Measurements from ENCODE around the gene IL1RAPL2. TPM values are rescaled to one million over a fixed set of nuclear protein-coding genes. Genes with fewer than 3 reads are reported as not detected.

Gene IL1RAPL2
- total and polyA plus RNA-seq, 2 donors (not counting 3 experiments of a cell fraction or from before 2014, with no cell fraction given), result not detected

DNA sequence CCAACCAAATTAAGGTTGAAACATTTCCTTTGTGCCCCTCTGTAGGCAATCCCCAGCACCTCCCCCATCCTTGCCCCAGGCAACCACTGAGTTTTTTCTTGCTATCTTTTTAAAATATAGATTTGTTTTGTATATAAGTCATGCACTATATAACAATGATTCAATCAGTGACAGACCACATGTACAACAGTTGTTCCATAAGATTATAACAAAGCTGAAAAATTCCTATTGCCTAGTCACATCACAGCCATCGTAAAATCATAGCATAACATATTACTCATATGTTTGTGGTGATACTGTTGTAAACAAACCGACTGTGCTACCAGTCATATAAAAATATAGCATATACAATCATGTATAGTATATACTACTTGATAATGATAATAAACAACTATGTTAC is 1044.4 kb downstream of the IL1RAPL2 start:
- Histone ChIP-seq H2AFZ (ENCODE audit: low read depth, low read length) (no peak overlapping the region), H3K27me3 (ENCODE audit: control insufficient read depth in 2 of 2, insufficient read depth in 2 of 2, low read length in 2 of 2) (no peaks in the 10 kb centered on the region), H3K9me3 (replicated peaks; ENCODE audit: control insufficient read depth, insufficient read depth, low read length) (no peaks in the 10 kb centered on the region), H3K79me2 (ENCODE audit: control insufficient read depth, insufficient read depth, low read length) (no peaks in the 10 kb centered on the region), H3K4me2 (ENCODE audit: insufficient read depth, low read length) (no peak overlapping the region), H3K4me1 (ENCODE audit: control insufficient read depth, extremely low read depth, insufficient read depth, low read length) (no peaks in the 10 kb centered on the region), H3K9me1 (replicated peaks; ENCODE audit: control insufficient read depth, extremely low read depth, insufficient read depth, low read length) (no peaks in the 10 kb centered on the region), H3K36me3 (ENCODE audit: control insufficient read depth in 2 of 2, extremely low read depth in 1 of 2, insufficient read depth in 2 of 2, low read length in 2 of 2) (no peaks in the 10 kb centered on the region), H3K27ac (ENCODE audit: insufficient read depth, low read depth, low read length) (no peak overlapping the region), H3K9ac (replicated peaks; ENCODE audit: extremely low read depth, insufficient read depth, low read length) (no peak overlapping the region), H4K20me1 (replicated peaks; ENCODE audit: control insufficient read depth, extremely low read depth, insufficient read depth, low read length) (no peaks in the 10 kb centered on the region), H3K4me3 (replicated peaks in 1 of 3; ENCODE audit: insufficient read depth in 1 of 3, low read depth in 1 of 3, low read length in 3 of 3) (no peak overlapping the region)
- CTCF ChIA-PET, result no interaction called here
- intact Hi-C loops (cut with micrococcal nuclease) (no loop called here), dilution Hi-C loops (cut with MboI; ENCODE audit: extremely low pct_ligation_motif_present, low sequenced_read_pairs) (no loop called here)
- POLR2A ChIA-PET, result no interaction called here
- DNase-seq (ENCODE audit: low read depth, low spot score) (no peak), FAIRE-seq (no peak)
- TF ChIP-seq, protein P1, sequence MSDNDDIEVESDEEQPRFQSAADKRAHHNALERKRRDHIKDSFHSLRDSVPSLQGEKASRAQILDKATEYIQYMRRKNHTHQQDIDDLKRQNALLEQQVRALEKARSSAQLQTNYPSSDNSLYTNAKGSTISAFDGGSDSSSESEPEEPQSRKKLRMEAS (IDR thresholded peaks at IDR 0.05; ENCODE audit: insufficient read depth, insufficient read length), result no peak
- TF ChIP-seq GATA2 (IDR thresholded peaks at IDR 0.05; ENCODE audit: insufficient read depth, insufficient read length, low read depth, low read length), result no peak
- no peak for TF ChIP-seq CTCF (IDR thresholded peaks at IDR 0.05; ENCODE audit: extremely low read depth in 1 of 2, insufficient read depth in 1 of 2, low read depth in 1 of 2, low read length in 2 of 2)
- no peak for TF ChIP-seq FOS (IDR thresholded peaks at IDR 0.05; ENCODE audit: borderline replicate concordance, insufficient read depth, low read length)
- TF ChIP-seq EZH2 (IDR thresholded peaks at IDR 0.05; ENCODE audit: borderline replicate concordance, low read depth, low read length, severe bottlenecking), result no peak
- no peak for TF ChIP-seq POLR2AphosphoS5 (IDR thresholded peaks at IDR 0.05; ENCODE audit: insufficient read depth, low read depth, low read length)
- TF ChIP-seq MYC (IDR thresholded peaks at IDR 0.05; ENCODE audit: low read depth, low read length), result no peak
- no peak for TF ChIP-seq POLR2A (IDR thresholded peaks at IDR 0.05; ENCODE audit: low read depth, low read length)
- TF ChIP-seq JUN (IDR thresholded peaks at IDR 0.05; ENCODE audit: borderline replicate concordance, insufficient read depth, insufficient read length, low read depth), result no peak
- BruUV-seq (replicated peaks), result no TSS peak
